SJSA1 (cell line): ENCODE data around the gene BMP6. TPM values are rescaled to one million over a fixed set of nuclear protein-coding genes. Genes with fewer than 3 reads are reported as not detected.

Source experiments
- DNase-seq, 2 experiments: peaks; one replicate each; pipeline ENCODE4 v3.0.0-alpha.2; 2015 to 2020; ENCODE audit warnings: low spot score in 2 of 2, low read depth in 1 of 2
- H3K27ac ChIP-seq: fragments of 250-450 bp; sonication (Bioruptor Pico); 2 replicates; pipeline ENCODE4 v1.5.1; 2020; ENCODE audit warnings: mild to moderate bottlenecking, moderate library complexity
- H3K27me3 ChIP-seq: fragments of 250-450 bp; sonication (Bioruptor Pico); replicated peaks from 2 replicates; pipeline ENCODE4 v1.5.1; 2020; ENCODE audit warnings: mild to moderate bottlenecking, moderate library complexity
- H3K36me3 ChIP-seq: fragments of 250-450 bp; sonication (Bioruptor Pico); 2 replicates; pipeline ENCODE4 v1.5.1; 2020; ENCODE audit warnings: mild to moderate bottlenecking
- H3K4me1 ChIP-seq: fragments of 250-450 bp; sonication (Bioruptor Pico); replicated peaks from 2 replicates; pipeline ENCODE4 v1.6.1; 2021; ENCODE audit warnings: mild to moderate bottlenecking
- H3K4me3 ChIP-seq: fragments of 250-450 bp; sonication (Bioruptor Pico); 2 replicates; pipeline ENCODE4 v1.5.1; 2020; ENCODE audit warnings: mild to moderate bottlenecking
- H3K9me3 ChIP-seq: fragments of 250-450 bp; sonication (Bioruptor Pico); replicated peaks from 2 replicates; pipeline ENCODE4 v1.5.1; 2020; ENCODE audit warnings: mild to moderate bottlenecking
- total RNA-seq: library from RNA; depleted of rRNA; stranded (reverse); fragments of >200 nt; shearing (Covaris generic); gene quantifications from 2 replicates; pipeline ENCODE4 v1.2.3, GENCODE V29; 2014; rRNA removed

BMP6 gene
- 1.4 and 1.7 TPM in 2 replicates for total RNA-seq

DNA sequence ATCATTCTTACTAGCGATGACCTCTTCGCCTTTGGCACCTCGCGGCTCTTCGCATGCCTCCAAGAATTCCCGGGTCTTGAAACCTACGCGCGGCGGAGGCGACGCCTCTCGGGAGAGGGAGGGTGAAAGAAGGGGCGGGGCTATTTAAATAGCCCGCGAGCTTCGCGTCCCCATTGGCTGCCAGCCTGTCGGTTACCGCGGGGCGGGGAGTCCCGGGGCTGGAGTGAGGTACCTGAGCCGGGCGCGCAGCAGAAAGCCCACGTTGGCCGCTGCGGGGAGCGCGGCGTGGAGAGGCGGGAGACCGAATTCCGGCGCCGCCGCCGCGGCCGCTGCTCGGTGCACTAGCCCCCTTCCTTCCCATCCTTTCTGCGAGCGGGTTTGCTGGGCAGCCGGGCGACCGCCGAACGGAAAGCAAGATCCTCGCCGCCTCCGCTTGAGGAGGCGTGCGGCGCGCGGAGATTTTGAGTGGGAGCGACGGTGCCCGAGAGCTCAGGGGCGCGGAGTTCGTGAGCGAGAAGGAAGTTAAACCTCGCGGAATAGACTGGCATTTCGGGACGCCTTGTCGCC is at the start of gene BMP6:
Gene BMP6, plus strand, starts transcription at position 251 of the 567 bp plus-strand sequence. CDS start 857 bp downstream, outside the sequence.
- DNase-seq, result peak; percentile 87 to 88
- no peak within 1 kb of the TSS for H3K27ac ChIP-seq
- no peaks in the 10 kb centered on the region for H3K36me3 ChIP-seq
- peaks cover 23% of the 10 kb centered on the region for H3K27me3 ChIP-seq
- H3K4me1 ChIP-seq, result peaks cover 41% of the 10 kb centered on the region
- peak within 1 kb of the TSS; percentile 47 for H3K4me3 ChIP-seq
- H3K9me3 ChIP-seq, result no peaks in the 10 kb centered on the region

DNA sequence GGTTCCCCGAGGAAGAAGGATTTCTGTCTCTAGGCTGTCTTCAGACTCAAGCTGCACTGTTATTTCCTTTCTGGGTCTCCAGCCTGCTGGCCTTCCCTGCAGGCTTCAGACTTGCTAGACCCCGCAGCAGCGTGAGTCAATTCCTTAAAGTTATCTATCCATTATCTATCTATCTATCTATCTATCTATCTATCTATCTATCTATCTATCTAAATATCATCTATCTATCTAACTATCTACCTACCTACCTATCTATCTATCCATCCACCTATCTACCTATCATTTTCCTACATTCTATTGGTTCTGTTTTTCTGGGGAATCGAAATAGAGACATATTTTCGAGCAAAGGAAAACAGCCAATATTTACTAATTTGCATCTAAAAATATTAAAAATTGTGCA is 48.7 kb upstream of the BMP6 start:
- Histone ChIP-seq H3K27ac (no peak overlapping the region), H3K27me3 (no peaks in the 10 kb centered on the region; the same call in 1 of the 2 replicates), H3K9me3 (no peaks in the 10 kb centered on the region), H3K4me3 (no peak overlapping the region), H3K36me3 (no peaks in the 10 kb centered on the region), H3K4me1 (peaks cover 13% of the 10 kb centered on the region)
- no peak for DNase-seq

DNA sequence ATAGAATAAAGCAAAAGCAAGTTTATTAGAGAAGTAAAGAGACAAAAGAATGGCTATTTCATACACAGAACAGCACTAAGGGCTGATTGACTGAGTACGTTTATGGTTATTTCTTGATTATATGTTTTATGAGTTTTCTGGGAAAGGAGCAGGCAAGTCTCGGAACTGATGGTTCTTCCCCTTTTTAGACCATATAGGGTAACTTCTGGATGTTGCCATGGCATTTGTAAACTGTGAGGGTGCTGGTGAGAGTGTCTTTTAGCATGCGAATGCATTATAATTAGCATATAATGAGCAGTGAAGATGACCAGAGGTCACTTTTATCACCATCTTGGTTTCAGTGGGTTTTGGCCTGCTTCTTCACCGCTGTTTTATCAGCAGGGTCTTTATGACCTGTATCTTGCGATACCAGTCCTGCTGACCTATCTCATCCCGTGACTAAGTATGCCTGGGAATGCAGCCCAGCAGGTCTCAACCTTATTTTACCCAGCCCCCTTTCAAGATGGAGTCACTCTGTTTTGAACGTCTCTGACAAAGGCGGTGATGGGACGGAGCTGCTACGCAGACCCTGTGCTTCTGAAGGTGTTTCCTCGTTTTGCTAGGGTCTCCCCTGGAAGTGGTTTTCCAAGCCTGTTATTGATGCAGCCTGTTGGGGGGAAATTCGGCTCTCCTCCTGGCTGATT is 45.4 kb upstream of the BMP6 start:
- no peak for DNase-seq
- H3K9me3 ChIP-seq, result 0 out of 2 replicates have a peak, but pooled peaks cover 3% of the 10 kb centered on the region
- H3K27me3 ChIP-seq, result no peaks in the 10 kb centered on the region; the same call in 1 of the 2 replicates
- no peak overlapping the region for H3K4me3 ChIP-seq
- H3K27ac ChIP-seq, result no peak overlapping the region
- no peaks in the 10 kb centered on the region for H3K36me3 ChIP-seq
- no peaks in the 10 kb centered on the region for H3K4me1 ChIP-seq

DNA sequence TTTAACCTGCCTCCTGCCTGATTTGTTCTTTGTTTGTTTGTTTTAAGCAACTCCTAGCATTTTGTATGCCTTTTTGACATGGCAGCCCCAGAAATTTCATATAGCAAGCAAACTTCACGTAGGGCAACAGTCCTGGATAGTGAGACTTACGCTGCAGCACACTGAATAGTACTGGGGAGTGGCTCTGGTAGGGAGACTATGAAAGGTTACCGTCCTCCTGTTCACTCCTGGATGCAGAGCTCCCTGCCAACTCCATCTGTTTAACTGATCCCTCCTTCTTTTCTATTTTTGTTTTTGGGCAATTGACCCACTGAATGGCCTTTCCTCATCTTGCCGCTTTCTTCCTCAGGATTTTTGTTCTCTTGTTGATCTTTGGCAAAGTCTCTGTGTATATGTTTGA is 44.5 kb upstream of the BMP6 start:
- no peak overlapping the region for H3K4me3 ChIP-seq
- no peaks in the 10 kb centered on the region for H3K4me1 ChIP-seq
- H3K27ac ChIP-seq, result no peak overlapping the region
- no peaks in the 10 kb centered on the region for H3K36me3 ChIP-seq
- no peak for DNase-seq
- H3K9me3 ChIP-seq, result 0 out of 2 replicates have a peak, but pooled peaks cover 3% of the 10 kb centered on the region
- no peaks in the 10 kb centered on the region; the same call in 1 of the 2 replicates for H3K27me3 ChIP-seq

DNA sequence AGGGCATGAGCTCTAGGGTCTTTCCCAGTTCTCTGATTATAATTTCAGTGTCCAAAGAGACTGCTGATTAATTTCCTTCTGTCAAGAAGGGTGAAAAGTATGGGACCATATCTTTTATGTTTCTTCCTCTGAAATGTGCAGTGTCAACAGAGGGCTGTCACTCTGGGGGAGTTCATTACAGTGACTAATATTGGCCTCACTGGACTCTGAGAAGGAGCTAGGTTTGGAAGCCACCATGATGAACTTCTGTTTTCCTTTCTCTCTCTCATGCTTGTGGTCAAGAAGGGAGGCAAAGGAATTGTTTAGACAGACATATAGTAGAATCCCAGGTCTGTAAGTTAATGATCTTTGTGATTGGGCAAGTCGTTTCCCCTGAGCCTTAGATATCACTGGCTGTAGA is 41.8 kb upstream of the BMP6 start:
- Histone ChIP-seq H3K27me3 (no peaks in the 10 kb centered on the region), H3K4me1 (no peaks in the 10 kb centered on the region), H3K9me3 (0 out of 2 replicates have a peak, but pooled peaks cover 3% of the 10 kb centered on the region), H3K4me3 (no peak overlapping the region), H3K27ac (no peak overlapping the region), H3K36me3 (no peaks in the 10 kb centered on the region)
- no peak for DNase-seq

DNA sequence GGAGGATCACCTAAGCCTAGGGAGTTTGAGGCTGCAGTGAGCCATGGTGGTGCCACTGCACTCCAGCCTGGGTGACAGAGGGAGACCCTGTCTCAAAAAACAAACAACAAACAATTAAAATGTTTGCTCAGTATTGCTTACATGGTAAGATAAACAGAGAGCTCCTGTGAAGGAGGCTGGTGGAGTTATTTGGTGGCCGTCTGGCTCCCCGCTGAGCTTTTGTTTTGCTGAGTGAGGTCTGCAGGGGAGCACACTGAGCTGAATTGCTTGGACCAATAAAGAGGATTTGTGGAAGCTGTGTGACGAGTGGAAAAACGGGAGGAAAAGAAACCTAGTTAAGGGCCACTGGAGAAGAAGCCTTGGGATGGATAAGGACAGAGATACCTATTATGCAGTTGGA is 41.1 kb upstream of the BMP6 start:
- no peak overlapping the region for H3K27ac ChIP-seq
- DNase-seq, result no peak
- H3K4me3 ChIP-seq, result no peak overlapping the region
- 0 out of 2 replicates have a peak, but pooled peaks cover 3% of the 10 kb centered on the region for H3K9me3 ChIP-seq
- H3K4me1 ChIP-seq, result no peaks in the 10 kb centered on the region
- no peaks in the 10 kb centered on the region for H3K27me3 ChIP-seq
- H3K36me3 ChIP-seq, result no peaks in the 10 kb centered on the region

DNA sequence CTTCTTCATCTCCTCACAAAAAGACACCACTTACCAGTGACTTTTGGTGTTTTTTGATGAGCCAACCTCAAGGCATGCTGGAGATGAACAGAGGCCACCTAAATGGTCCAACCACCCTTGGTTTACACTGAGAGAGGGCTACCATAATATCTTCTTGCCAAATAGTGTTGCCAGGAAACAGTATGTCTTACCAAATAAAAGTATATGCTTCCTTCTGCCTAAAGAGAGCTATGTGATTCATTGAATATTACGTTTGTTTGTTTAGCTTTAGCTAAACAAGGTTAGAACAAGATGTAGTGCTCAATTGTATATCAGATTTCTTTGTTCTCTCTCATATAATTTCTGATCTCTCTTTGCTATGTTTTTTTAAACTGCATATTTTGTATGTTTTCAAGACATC is 40.6 kb upstream of the BMP6 start:
- Histone ChIP-seq H3K9me3 (0 out of 2 replicates have a peak, but pooled peaks cover 3% of the 10 kb centered on the region), H3K27ac (no peak overlapping the region), H3K36me3 (no peaks in the 10 kb centered on the region), H3K4me3 (no peak overlapping the region), H3K27me3 (no peaks in the 10 kb centered on the region), H3K4me1 (no peaks in the 10 kb centered on the region)
- no peak for DNase-seq

DNA sequence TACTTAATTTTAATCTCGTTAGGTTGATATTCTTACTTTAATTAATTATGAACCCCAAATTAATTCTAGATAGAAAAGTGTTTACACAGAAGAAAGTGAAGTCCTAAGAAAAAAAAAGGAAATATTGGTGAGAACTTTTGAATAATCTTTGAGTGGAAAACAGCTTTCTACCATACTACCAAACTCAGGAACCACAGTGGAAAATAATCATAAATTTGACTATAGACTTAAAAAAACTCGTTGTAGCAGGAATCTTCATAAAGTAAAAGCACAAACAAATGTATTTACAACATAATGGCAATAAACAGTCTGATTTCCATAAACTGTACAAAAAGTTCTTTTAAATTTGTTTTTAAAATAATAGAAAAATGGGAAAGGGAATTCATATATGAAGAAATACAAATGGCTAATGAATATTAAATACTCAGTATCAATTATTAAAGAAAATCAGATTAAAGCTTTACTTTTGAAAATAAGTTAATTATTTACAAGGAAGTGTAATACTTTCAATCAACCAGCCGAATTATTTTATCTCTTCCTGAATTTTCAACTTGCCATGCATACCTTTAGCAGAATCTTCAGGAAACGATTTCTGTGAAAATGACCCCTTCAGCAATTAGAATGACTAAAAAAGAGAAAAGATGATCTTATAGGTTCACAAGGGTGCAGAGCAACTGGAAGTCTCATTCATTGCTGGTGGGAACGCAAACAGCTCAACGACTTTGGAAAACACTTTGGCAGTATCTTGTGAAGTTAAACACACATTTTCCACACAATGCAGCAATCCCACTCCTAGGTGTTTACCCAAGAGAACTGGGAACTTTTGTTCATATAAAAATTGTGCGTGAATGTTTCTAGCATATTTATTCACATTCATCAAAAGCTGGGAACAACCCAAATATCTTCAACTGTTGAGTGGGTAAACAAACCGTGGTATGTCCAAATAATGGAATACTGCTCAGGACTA is 38.5 kb upstream of the BMP6 start:
- no peak for DNase-seq
- H3K36me3 ChIP-seq, result no peaks in the 10 kb centered on the region
- H3K27ac ChIP-seq, result no peak overlapping the region
- H3K9me3 ChIP-seq, result 0 out of 2 replicates have a peak, but pooled peaks cover 3% of the 10 kb centered on the region
- no peaks in the 10 kb centered on the region for H3K27me3 ChIP-seq
- peaks cover 10% of the 10 kb centered on the region for H3K4me1 ChIP-seq
- no peak overlapping the region for H3K4me3 ChIP-seq

DNA sequence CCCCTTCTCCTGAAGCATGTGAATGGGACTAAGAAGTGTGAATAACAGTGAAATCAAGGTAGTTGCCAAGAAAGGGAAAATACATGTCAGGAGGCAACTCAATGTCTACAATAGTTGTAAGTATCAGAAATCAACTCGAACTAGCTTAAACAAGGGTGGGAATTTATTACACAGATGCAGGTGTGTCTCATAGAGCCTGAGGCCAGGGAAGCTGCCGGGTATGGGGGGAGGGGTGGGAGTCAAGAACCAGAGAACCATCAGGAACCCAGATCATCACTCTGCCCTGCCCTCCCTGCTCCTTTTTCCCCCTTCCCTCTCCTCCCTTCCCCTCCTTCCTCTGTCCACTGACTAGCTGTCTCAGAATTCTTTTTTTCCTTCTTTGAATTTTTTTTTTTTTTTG is 34.9 kb upstream of the BMP6 start:
- Histone ChIP-seq H3K4me3 (no peak overlapping the region), H3K27me3 (no peaks in the 10 kb centered on the region), H3K27ac (no peak overlapping the region), H3K4me1 (peaks cover 11% of the 10 kb centered on the region), H3K36me3 (no peaks in the 10 kb centered on the region), H3K9me3 (no peaks in the 10 kb centered on the region)
- DNase-seq, result no peak

DNA sequence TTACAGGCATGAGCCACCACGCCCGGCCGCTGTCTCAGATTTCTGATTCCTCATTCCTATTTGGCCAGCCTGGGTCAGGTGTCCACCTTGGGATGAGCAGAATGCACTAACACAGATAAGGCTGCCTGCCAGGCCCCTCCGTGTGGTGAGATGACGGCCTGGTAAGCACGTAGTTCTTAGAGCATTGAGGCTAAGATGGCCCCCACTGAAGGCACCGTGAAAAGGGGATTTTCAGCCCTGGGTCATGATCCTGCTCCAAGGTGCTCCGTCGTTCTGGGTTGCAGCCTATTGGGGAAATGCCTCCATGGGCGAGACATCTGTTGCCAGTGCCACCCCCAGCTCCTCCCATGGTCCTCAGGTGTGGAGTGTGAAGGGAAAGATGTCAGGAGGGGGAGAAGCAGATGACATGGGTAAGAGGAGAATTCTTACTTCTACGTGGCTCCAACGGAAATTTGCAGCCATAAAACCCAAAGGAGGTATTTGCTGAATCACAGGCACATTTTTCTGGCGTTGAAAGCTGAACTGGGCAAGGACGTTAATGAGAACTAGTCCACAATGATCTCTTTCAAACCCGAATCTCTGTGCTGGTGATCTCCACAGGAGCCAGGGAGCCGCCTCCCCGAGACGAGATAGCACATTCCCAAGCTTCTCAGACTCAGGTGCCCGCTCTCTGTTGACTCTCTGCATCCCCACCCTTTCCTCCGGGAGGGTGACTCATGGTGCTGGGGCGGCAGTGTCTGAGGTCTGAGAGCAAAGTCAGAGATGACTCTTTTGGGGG is 34.0 kb upstream of the BMP6 start:
- H3K4me3 ChIP-seq, result peak overlapping the region; percentile 4; the same call in 1 of the 2 replicates
- H3K9me3 ChIP-seq, result no peaks in the 10 kb centered on the region
- H3K36me3 ChIP-seq, result no peaks in the 10 kb centered on the region
- DNase-seq, result peak; percentile 68 to 78
- no peaks in the 10 kb centered on the region for H3K27me3 ChIP-seq
- peaks cover 11% of the 10 kb centered on the region for H3K4me1 ChIP-seq
- H3K27ac ChIP-seq, result peak overlapping the region; percentile 36

DNA sequence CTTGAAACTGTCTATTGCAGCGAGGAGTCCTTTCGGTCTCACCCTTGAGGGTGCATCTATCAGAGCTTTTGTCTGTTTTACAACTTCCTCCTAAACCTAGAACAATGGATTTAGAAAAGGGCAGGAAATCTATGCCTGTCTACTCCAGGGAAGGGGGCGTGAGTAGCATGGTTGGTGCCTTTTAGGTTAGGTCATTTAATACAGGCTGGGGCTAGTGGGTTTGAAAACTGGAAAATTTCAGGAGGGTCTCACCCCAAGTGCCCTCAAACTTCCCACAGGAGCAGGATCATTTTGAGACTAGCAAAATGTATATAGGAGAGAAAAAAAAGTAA is 33.5 kb upstream of the BMP6 start:
- peak overlapping the region; percentile 36; the same call in 1 of the 2 replicates for H3K27ac ChIP-seq
- H3K36me3 ChIP-seq, result no peaks in the 10 kb centered on the region
- no peaks in the 10 kb centered on the region for H3K9me3 ChIP-seq
- H3K4me1 ChIP-seq, result peaks cover 14% of the 10 kb centered on the region
- peak overlapping the region; percentile 4; the same call in 1 of the 2 replicates for H3K4me3 ChIP-seq
- H3K27me3 ChIP-seq, result no peaks in the 10 kb centered on the region
- DNase-seq, result no peak

DNA sequence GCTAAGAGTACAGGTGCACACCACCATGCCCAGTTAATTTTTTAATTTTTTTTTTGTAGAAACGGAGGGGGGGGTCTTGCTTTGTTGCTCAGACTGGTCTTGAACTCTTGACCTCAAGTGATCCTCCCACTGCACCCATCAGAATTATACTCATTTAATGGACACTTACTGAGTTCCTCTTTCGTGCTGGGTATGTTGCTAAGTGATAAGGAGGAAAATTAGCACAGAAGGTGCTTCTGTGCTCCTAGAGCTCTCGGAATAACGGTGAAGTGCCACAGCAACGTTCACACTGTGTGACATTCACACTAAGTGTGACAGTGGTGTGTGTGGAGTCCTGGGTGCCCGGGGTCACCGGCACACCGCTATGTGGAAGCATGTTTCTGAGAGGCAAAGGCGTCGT is 32.1 kb upstream of the BMP6 start:
- no peak overlapping the region for H3K4me3 ChIP-seq

DNA sequence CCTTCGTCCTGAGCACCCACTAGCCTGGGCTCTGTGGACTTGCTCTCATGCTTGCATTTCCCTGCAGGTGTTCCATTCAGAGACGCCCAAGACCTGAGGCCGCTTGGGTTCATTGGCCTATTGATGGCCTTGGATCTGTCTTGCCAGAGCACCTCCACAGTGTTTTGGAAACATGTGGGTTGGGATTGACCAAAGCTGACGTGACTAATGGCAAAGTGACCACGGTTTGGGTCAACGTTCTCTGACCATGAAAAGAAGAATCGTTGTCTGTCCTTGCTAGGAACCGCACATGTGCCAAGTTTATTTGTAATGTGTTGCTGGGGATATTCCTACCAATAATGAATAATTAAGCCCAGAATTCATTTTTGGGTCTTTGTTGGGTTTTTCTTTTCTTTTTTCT is 29.8 kb upstream of the BMP6 start:
- H3K4me3 ChIP-seq, result no peak overlapping the region
- H3K4me1 ChIP-seq, result peaks cover 26% of the 10 kb centered on the region
- no peak overlapping the region for H3K27ac ChIP-seq
- DNase-seq, result no peak
- H3K27me3 ChIP-seq, result no peaks in the 10 kb centered on the region
- H3K9me3 ChIP-seq, result no peaks in the 10 kb centered on the region
- H3K36me3 ChIP-seq, result no peaks in the 10 kb centered on the region

More for the DNA sequence above, 32.1 kb upstream of the BMP6 start:
- Histone ChIP-seq H3K27ac (no peak overlapping the region), H3K9me3 (no peaks in the 10 kb centered on the region), H3K36me3 (no peaks in the 10 kb centered on the region), H3K4me1 (peaks cover 26% of the 10 kb centered on the region), H3K27me3 (no peaks in the 10 kb centered on the region)
- no peak for DNase-seq
